ENCODE data around the gene PHACTR1.

PHACTR1 gene

DNA sequence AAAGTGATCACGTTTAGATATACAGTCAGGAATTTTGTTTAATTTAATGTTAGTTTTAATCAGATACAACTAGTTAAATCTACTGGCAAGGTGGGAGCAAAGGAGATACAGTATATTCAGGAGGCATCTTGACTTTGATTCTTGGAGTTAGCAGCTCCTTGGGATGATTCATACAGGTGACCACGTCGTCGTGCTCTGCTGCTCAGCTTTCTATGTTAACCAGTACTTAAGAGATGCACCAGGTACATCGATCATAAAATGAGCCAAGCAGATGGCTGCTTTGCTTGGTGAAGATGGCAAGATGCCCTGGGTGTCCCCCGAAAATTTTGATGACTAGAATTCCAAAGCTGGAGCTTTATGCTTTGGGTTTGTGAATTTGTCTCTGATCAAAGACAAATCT, 547.1 kb downstream of the PHACTR1 start:
- ATAC-seq = no peak
- TF ChIP-seq PPARA (CRISPR knock-in tag; IDR thresholded peaks at IDR 0.05; ENCODE audit: borderline replicate concordance) (no peak), ZFP30 (CRISPR knock-in tag; IDR thresholded peaks at IDR 0.05) (no peak), ISL1 (CRISPR knock-in tag; IDR thresholded peaks at IDR 0.05) (no peak), ZNF70 (CRISPR knock-in tag; IDR thresholded peaks at IDR 0.05) (no peak), ZC3H10 (CRISPR knock-in tag; IDR thresholded peaks at IDR 0.05) (no peak), TCF4 (CRISPR knock-in tag; IDR thresholded peaks at IDR 0.05; ENCODE audit: borderline replicate concordance) (no peak), TSHZ2 (CRISPR knock-in tag; IDR thresholded peaks at IDR 0.05) (no peak), OSR1 (CRISPR knock-in tag; IDR thresholded peaks at IDR 0.05) (no peak), ZFP3 (CRISPR knock-in tag; IDR thresholded peaks at IDR 0.05) (no peak), ZNF565 (CRISPR knock-in tag; conservative IDR thresholded peaks at IDR 0.05; ENCODE audit: low read depth) (no peak), TOX (CRISPR knock-in tag; IDR thresholded peaks at IDR 0.05; ENCODE audit: borderline replicate concordance) (no peak)
- TF ChIP-seq, protein P1, sequence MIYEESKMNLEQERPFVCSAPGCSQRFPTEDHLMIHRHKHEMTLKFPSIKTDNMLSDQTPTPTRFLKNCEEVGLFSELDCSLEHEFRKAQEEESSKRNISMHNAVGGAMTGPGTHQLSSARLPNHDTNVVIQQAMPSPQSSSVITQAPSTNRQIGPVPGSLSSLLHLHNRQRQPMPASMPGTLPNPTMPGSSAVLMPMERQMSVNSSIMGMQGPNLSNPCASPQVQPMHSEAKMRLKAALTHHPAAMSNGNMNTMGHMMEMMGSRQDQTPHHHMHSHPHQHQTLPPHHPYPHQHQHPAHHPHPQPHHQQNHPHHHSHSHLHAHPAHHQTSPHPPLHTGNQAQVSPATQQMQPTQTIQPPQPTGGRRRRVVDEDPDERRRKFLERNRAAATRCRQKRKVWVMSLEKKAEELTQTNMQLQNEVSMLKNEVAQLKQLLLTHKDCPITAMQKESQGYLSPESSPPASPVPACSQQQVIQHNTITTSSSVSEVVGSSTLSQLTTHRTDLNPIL (CRISPR knock-in tag; IDR thresholded peaks at IDR 0.05; ENCODE audit: low read depth) = no peak
- TF ChIP-seq, protein P2, sequence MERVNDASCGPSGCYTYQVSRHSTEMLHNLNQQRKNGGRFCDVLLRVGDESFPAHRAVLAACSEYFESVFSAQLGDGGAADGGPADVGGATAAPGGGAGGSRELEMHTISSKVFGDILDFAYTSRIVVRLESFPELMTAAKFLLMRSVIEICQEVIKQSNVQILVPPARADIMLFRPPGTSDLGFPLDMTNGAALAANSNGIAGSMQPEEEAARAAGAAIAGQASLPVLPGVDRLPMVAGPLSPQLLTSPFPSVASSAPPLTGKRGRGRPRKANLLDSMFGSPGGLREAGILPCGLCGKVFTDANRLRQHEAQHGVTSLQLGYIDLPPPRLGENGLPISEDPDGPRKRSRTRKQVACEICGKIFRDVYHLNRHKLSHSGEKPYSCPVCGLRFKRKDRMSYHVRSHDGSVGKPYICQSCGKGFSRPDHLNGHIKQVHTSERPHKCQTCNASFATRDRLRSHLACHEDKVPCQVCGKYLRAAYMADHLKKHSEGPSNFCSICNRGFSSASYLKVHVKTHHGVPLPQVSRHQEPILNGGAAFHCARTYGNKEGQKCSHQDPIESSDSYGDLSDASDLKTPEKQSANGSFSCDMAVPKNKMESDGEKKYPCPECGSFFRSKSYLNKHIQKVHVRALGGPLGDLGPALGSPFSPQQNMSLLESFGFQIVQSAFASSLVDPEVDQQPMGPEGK (CRISPR knock-in tag; IDR thresholded peaks at IDR 0.05; ENCODE audit: borderline replicate concordance) = no peak
- TF ChIP-seq, protein P3, sequence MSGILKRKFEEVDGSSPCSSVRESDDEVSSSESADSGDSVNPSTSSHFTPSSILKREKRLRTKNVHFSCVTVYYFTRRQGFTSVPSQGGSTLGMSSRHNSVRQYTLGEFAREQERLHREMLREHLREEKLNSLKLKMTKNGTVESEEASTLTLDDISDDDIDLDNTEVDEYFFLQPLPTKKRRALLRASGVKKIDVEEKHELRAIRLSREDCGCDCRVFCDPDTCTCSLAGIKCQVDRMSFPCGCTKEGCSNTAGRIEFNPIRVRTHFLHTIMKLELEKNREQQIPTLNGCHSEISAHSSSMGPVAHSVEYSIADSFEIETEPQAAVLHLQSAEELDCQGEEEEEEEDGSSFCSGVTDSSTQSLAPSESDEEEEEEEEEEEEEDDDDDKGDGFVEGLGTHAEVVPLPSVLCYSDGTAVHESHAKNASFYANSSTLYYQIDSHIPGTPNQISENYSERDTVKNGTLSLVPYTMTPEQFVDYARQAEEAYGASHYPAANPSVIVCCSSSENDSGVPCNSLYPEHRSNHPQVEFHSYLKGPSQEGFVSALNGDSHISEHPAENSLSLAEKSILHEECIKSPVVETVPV (CRISPR knock-in tag; IDR thresholded peaks at IDR 0.05) = no peak

DNA sequence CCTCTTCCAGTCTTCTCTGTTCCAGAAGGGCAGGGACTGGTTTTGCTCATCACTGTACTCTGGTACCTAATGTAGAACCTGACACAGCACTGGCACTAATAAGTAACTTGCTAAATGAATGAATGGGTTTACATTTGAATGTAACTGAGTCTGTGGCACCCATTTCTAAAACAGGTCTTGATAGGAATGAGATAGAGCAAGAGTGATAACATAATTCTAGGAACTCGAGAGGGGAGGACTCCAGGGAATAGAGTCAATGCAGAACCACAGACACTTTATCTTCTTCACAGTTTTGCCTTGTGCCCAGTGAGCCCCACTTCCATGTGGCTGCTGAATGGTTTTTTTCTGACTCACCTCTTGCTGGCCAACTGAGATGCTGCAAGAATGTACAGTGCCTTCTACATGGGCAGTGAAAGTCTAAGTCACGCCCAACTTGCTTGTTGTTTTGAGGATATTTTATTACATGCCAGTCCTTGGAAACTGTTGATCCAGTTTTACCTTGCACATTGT, 550.6 kb downstream of the PHACTR1 start:
- no peak for ATAC-seq
- TF ChIP-seq TSHZ2 (CRISPR knock-in tag; IDR thresholded peaks at IDR 0.05) (no peak), ZFP30 (CRISPR knock-in tag; IDR thresholded peaks at IDR 0.05) (no peak), OSR1 (CRISPR knock-in tag; IDR thresholded peaks at IDR 0.05) (no peak), SNAI2 (CRISPR knock-in tag; IDR thresholded peaks at IDR 0.05) (no peak), ZNF565 (CRISPR knock-in tag; conservative IDR thresholded peaks at IDR 0.05; ENCODE audit: low read depth) (no peak), ZFP3 (CRISPR knock-in tag; IDR thresholded peaks at IDR 0.05) (no peak), ZNF70 (CRISPR knock-in tag; IDR thresholded peaks at IDR 0.05) (no peak), ISL1 (CRISPR knock-in tag; IDR thresholded peaks at IDR 0.05) (no peak), RARB (CRISPR knock-in tag; IDR thresholded peaks at IDR 0.05) (no peak), POU6F1 (CRISPR knock-in tag; IDR thresholded peaks at IDR 0.05; ENCODE audit: borderline replicate concordance, low read depth) (no peak), ARNTL (CRISPR knock-in tag; IDR thresholded peaks at IDR 0.05; ENCODE audit: borderline replicate concordance, low read depth) (no peak), PPARA (CRISPR knock-in tag; IDR thresholded peaks at IDR 0.05; ENCODE audit: borderline replicate concordance) (no peak), ZNF8 (CRISPR knock-in tag; IDR thresholded peaks at IDR 0.05) (no peak), CSDC2 (CRISPR knock-in tag; IDR thresholded peaks at IDR 0.05) (no peak), ZC3H10 (CRISPR knock-in tag; IDR thresholded peaks at IDR 0.05) (no peak)
- TF ChIP-seq, protein P2 (CRISPR knock-in tag; IDR thresholded peaks at IDR 0.05; ENCODE audit: borderline replicate concordance) = no peak
- TF ChIP-seq, protein P1 (CRISPR knock-in tag; IDR thresholded peaks at IDR 0.05; ENCODE audit: low read depth) = no peak
- TF ChIP-seq, protein P3 (CRISPR knock-in tag; IDR thresholded peaks at IDR 0.05) = no peak

All from SK-N-SH treated with all-trans-retinoic acid at 6 μM for 48 hours (cell line).